Choroid plexus epithelial cell (primary cell): ENCODE results near the gene JAK2.

ENCODE experiments used
- DNase-seq: peaks from one replicate; pipeline ENCODE4 v3.0.0-alpha.2; 2010; ENCODE audit warnings: low read depth
- H3K4me3 ChIP-seq: 2 replicates; pipeline ENCODE4 v1.5.1; 2011; ENCODE audit warnings: low read depth, mild to moderate bottlenecking, control low read depth, low read length, moderate library complexity
- TF ChIP-seq, protein P1 (sequence below): conservative IDR thresholded peaks from 2 replicates; pipeline ENCODE4 v1.5.1; 2011; ENCODE audit warnings: low read depth, mild to moderate bottlenecking, control low read depth, inconsistent platforms, low read length, moderate library complexity

JAK2 gene

DNA sequence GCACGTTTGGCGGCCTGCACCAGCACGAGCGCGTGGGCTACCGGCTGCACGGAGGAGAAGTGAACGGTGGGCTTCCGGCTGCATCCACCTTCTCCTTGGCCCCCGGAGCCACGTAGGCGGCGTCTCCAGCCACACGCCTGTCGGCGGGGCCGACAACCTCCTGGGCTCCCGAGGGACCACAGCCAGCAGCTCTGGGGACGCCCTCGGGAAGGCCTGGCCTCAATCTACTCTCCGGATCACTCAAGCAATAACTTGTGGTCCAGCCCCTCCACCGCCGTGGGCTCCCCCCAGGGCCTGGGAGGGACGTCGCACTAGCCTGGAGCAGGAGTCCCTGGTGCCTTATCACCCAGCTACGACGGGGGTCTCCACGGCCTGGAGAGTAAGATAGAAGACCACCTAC, 126.6 kb downstream of the JAK2 start:
- DNase-seq = no peak
- no peak overlapping the region for H3K4me3 ChIP-seq
- TF ChIP-seq, protein P1, sequence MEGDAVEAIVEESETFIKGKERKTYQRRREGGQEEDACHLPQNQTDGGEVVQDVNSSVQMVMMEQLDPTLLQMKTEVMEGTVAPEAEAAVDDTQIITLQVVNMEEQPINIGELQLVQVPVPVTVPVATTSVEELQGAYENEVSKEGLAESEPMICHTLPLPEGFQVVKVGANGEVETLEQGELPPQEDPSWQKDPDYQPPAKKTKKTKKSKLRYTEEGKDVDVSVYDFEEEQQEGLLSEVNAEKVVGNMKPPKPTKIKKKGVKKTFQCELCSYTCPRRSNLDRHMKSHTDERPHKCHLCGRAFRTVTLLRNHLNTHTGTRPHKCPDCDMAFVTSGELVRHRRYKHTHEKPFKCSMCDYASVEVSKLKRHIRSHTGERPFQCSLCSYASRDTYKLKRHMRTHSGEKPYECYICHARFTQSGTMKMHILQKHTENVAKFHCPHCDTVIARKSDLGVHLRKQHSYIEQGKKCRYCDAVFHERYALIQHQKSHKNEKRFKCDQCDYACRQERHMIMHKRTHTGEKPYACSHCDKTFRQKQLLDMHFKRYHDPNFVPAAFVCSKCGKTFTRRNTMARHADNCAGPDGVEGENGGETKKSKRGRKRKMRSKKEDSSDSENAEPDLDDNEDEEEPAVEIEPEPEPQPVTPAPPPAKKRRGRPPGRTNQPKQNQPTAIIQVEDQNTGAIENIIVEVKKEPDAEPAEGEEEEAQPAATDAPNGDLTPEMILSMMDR = no peak

DNA sequence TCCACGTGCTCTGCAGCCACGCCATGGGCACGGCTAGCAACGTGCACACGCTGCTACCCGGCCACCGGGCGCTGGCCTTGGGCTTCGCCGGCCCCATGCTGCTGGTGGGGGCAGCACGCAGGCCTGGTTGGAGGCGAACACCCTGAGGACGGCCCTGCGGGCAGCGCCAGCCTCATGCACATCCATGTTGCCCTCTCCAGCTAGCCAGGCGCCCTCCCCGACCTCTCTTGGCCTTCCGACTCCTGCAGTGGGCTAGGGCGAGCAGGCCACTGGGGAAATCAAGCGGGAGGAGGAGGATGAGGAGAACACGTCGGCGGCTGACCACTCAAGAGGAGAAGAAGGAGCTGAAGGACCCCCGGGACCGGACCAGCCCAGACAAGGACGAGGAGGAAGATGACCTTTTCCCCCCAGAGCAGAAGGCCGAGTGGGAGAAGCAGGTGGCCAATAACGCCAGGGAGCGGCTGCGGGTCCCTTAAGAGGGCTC, 127.1 kb downstream of the JAK2 start:
- H3K4me3 ChIP-seq = no peak overlapping the region
- DNase-seq = no peak
- TF ChIP-seq, protein P1 = no peak

DNA sequence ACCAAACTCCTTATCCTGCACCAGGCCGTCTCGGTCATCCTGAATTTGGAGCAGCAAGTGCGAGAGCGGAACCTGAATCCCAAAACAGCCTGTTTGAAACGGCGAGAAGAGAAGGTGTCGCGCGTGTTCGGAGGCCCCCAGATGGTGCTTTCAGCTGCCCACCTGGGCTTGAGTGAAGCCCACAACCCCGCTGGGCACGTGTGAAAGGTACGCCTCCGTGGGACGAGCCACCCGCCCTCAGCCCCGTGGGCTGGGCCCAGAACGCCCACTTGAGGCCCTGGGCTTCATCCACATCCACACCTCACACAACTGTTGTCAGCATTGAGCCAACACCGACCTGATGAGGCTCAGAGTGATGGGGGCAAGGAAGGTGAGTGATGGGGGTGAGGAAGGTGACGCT, 127.6 kb downstream of the JAK2 start:
- H3K4me3 ChIP-seq = no peak overlapping the region
- TF ChIP-seq, protein P1 = no peak
- DNase-seq = no peak

DNA sequence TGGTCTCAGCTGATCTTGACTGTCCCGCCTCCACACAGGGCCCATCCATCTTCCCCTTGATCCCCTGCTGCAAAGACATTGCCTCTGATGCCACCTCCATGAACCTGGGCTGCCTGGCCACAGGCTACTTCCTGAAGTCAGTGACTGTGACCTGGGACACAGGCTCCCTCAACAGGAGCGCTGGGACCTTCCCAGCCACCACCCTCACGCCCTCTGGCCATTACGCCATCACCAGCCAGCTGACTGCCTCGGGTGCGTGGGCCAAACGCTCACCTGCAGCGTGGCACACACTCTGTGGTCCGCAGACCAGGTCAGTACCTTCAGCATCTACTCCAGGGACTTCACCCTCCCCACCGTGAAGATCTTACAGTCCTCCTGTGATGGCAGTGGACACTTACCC, 128.5 kb downstream of the JAK2 start:
- no peak for DNase-seq
- TF ChIP-seq, protein P1 = no peak

DNA sequence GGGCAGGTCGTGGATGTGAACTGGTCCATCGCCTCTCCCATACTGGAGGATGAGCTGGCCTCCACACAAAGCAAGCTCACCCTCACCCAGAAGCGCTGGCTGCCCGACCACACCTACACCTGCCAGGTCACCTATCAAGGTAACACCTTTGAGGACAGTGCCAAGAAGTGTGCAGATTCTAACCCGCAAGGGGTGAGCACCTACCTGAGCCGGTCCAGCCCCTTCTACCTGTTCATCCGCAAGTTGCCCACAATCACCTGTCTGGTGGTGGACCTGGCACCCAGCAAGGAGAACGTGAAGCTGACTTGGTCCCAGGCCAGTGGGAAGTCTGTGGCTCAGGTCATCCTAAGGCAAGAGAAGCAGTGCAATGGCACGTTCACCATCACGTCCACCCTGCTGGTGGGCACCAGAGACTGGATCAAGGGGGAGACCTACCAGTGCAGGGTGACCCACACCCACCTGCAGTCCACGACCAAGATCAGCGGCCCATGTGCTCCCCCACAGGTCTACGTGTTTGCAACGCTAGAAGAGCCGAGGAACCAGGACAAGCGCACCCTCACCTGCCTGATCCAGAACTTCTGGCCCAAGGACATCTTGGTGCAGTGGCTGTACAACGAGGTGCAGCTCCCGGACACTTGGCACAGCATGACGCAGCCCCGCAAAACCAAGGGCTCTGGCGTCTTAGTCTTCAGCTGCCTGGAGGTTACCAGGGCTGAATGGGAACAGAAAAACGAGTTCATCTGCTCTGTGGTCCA, 129.1 kb downstream of the JAK2 start:
- no peak for DNase-seq
- H3K4me3 ChIP-seq = no peak overlapping the region
- TF ChIP-seq, protein P1 = no peak

More for the DNA sequence above, 128.5 kb downstream of the JAK2 start:
- no peak overlapping the region for H3K4me3 ChIP-seq

DNA sequence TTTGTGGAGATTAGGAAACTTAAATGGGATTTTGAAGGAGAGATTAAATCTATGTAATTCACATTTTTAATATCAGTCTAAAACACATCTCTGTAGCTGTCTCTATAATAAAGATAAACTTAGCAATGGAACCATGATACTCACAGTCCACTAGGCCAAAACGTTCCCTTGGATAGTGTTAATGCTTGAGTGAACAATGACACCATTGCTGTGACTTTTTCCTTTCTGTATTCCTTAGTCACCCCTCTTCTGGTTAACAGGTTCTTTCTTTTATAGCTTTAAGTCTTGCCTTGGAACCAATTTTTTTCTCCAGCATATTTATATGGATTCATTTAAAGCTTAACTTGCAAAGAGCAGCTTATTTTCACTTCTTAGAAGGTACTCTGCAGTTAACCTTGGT, 137.0 kb downstream of the JAK2 start:
- TF ChIP-seq, protein P1 = no peak
- no peak for DNase-seq
- H3K4me3 ChIP-seq = no peak overlapping the region

DNA sequence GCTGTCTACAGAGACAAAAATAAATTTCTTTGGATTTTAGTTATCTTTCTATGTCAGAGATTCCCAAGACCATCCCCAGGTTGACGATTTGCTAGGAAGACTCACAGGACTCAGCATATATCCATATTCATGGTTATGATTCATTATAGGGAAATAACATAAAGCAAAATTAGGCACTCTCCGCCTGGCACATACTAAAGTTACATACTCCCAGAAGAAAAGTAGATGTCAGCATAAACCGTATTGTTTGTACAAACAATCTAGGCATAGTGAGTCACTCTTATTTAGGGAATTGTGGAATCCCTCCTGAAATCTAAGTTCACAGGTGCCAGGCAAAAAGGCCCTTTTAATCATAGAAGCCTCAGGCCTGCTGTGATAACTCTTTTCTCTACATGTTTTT, 137.4 kb downstream of the JAK2 start:
- TF ChIP-seq, protein P1 = no peak
- DNase-seq = no peak
- no peak overlapping the region for H3K4me3 ChIP-seq
